IMR-90 (cell line): ENCODE measurements around the gene ANO10.

Experiments
- MXI1 ChIP-seq: IDR thresholded peaks from 2 replicates; pipeline ENCODE4 v1.6.1; 2012; ENCODE audit warnings: low read depth, mild to moderate bottlenecking, low read length, moderate library complexity, borderline replicate concordance
- POLR2A ChIP-seq: IDR thresholded peaks from 2 replicates; pipeline ENCODE4 v1.6.1; 2012; ENCODE audit warnings: mild to moderate bottlenecking, low read depth, low read length
- TF ChIP-seq, protein P1 (sequence below): conservative IDR thresholded peaks from 2 replicates; pipeline ENCODE4 v1.5.1; 2012; ENCODE audit warnings: mild to moderate bottlenecking, low read depth, low read length, improper control_type of control experiment

DNA sequence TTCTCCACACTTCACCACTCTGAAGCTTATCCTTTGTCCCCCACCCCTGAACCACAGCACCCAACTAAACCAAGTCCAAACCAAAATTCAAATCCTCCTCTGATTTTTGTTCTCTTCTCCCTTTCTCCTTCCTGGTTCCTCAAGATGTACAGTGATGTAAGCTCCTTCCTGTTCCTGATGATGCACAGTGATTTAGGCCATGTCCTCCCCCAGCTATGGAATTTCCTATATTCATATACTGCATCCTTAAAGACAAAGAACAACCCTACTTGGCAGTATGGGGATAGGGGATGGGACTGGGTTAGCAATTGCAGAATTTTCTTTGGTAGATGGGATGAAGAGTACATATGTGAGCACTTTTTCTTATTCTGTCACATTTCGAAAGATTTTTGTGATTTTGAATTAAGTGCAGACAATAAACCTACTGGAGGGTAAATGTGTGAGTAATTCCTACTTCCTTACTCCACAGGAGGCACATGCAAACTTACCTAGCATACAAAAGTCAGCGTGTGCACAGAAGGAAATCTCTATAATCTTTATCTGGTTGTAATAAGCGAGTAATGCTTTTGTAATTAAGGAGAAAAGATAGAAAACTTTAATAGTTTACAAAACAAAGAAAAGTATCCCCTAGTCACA lies 125.0 kb downstream of the ANO10 start:
- TF ChIP-seq, protein P1, sequence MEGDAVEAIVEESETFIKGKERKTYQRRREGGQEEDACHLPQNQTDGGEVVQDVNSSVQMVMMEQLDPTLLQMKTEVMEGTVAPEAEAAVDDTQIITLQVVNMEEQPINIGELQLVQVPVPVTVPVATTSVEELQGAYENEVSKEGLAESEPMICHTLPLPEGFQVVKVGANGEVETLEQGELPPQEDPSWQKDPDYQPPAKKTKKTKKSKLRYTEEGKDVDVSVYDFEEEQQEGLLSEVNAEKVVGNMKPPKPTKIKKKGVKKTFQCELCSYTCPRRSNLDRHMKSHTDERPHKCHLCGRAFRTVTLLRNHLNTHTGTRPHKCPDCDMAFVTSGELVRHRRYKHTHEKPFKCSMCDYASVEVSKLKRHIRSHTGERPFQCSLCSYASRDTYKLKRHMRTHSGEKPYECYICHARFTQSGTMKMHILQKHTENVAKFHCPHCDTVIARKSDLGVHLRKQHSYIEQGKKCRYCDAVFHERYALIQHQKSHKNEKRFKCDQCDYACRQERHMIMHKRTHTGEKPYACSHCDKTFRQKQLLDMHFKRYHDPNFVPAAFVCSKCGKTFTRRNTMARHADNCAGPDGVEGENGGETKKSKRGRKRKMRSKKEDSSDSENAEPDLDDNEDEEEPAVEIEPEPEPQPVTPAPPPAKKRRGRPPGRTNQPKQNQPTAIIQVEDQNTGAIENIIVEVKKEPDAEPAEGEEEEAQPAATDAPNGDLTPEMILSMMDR = no peak
- TF ChIP-seq POLR2A (no peak), MXI1 (no peak)
